Ishikawa (cell line): ENCODE results near the gene B3GALNT1.

ENCODE experiments used
- CEBPB ChIP-seq: IDR thresholded peaks from 2 replicates; pipeline ENCODE4 v1.6.1; 2012
- CREB1 ChIP-seq: IDR thresholded peaks from 2 replicates; pipeline ENCODE4 v1.6.1; 2012; ENCODE audit warnings: low read depth
- EP300 ChIP-seq: IDR thresholded peaks from 2 replicates; pipeline ENCODE4 v1.6.1; 2012; ENCODE audit warnings: borderline replicate concordance
- FOXM1 ChIP-seq: IDR thresholded peaks from 2 replicates; pipeline ENCODE4 v1.6.1; 2012; ENCODE audit warnings: low read depth, borderline replicate concordance
- MAX ChIP-seq: IDR thresholded peaks from 2 replicates; pipeline ENCODE4 v1.6.1; 2012
- NFIC ChIP-seq: IDR thresholded peaks from 2 replicates; pipeline ENCODE4 v1.6.1; 2012
- RAD21 ChIP-seq: IDR thresholded peaks from 2 replicates; pipeline ENCODE4 v1.6.1; 2012; ENCODE audit warnings: low read depth
- TAF1 ChIP-seq: IDR thresholded peaks from 2 replicates; pipeline ENCODE4 v1.6.1; 2012; ENCODE audit warnings: low read depth, mild to moderate bottlenecking
- TCF12 ChIP-seq: IDR thresholded peaks from 2 replicates; pipeline ENCODE4 v1.6.1; 2012; ENCODE audit warnings: low read depth
- YY1 ChIP-seq: IDR thresholded peaks from 2 replicates; pipeline ENCODE4 v1.6.1; 2012; ENCODE audit warnings: low read depth
- ZBTB7A ChIP-seq: IDR thresholded peaks from 2 replicates; pipeline ENCODE4 v1.6.1; 2012; ENCODE audit warnings: low read depth
- TF ChIP-seq, protein P1 (sequence below): IDR thresholded peaks from 2 replicates; pipeline ENCODE4 v1.6.1; 2012; ENCODE audit warnings: low read depth, mild to moderate bottlenecking
- TF ChIP-seq, protein P2 (sequence below): IDR thresholded peaks from 2 replicates; pipeline ENCODE4 v1.6.1; 2012

GRCh38 chr3:161148832-161149475 lies 43.8 kb upstream of the B3GALNT1 start:
- TF ChIP-seq TCF12 = no peak
- TF ChIP-seq, protein P1, sequence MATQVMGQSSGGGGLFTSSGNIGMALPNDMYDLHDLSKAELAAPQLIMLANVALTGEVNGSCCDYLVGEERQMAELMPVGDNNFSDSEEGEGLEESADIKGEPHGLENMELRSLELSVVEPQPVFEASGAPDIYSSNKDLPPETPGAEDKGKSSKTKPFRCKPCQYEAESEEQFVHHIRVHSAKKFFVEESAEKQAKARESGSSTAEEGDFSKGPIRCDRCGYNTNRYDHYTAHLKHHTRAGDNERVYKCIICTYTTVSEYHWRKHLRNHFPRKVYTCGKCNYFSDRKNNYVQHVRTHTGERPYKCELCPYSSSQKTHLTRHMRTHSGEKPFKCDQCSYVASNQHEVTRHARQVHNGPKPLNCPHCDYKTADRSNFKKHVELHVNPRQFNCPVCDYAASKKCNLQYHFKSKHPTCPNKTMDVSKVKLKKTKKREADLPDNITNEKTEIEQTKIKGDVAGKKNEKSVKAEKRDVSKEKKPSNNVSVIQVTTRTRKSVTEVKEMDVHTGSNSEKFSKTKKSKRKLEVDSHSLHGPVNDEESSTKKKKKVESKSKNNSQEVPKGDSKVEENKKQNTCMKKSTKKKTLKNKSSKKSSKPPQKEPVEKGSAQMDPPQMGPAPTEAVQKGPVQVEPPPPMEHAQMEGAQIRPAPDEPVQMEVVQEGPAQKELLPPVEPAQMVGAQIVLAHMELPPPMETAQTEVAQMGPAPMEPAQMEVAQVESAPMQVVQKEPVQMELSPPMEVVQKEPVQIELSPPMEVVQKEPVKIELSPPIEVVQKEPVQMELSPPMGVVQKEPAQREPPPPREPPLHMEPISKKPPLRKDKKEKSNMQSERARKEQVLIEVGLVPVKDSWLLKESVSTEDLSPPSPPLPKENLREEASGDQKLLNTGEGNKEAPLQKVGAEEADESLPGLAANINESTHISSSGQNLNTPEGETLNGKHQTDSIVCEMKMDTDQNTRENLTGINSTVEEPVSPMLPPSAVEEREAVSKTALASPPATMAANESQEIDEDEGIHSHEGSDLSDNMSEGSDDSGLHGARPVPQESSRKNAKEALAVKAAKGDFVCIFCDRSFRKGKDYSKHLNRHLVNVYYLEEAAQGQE = no peak
- TF ChIP-seq TAF1 = no peak
- TF ChIP-seq MAX = no peak
- TF ChIP-seq RAD21 = no peak
- no peak for TF ChIP-seq CEBPB
- no peak for TF ChIP-seq NFIC
- no peak for TF ChIP-seq ZBTB7A
- TF ChIP-seq FOXM1 = no peak
- TF ChIP-seq, protein P2, sequence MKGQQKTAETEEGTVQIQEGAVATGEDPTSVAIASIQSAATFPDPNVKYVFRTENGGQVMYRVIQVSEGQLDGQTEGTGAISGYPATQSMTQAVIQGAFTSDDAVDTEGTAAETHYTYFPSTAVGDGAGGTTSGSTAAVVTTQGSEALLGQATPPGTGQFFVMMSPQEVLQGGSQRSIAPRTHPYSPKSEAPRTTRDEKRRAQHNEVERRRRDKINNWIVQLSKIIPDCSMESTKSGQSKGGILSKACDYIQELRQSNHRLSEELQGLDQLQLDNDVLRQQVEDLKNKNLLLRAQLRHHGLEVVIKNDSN = no peak
- TF ChIP-seq CREB1 = no peak
- TF ChIP-seq EP300 = no peak
- no peak for TF ChIP-seq YY1
